Fibroblast of mammary gland (primary cell): ENCODE results near the gene TPM2.

Source experiments
- DNase-seq: peaks from one replicate; pipeline ENCODE4 v3.0.0-alpha.2; 2010; ENCODE audit warnings: low read depth
- H3K4me3 ChIP-seq: 2 replicates; pipeline ENCODE4 v1.5.1; 2011; ENCODE audit warnings: low read depth, mild to moderate bottlenecking, low read length, moderate library complexity; ENCODE audit not compliant: control insufficient read depth
- TF ChIP-seq, protein P1 (sequence below): conservative IDR thresholded peaks from 2 replicates; pipeline ENCODE4 v1.5.1; 2011; ENCODE audit warnings: low read depth, low read length, inconsistent platforms; ENCODE audit not compliant: control insufficient read depth, insufficient read depth

TPM2 gene

DNA sequence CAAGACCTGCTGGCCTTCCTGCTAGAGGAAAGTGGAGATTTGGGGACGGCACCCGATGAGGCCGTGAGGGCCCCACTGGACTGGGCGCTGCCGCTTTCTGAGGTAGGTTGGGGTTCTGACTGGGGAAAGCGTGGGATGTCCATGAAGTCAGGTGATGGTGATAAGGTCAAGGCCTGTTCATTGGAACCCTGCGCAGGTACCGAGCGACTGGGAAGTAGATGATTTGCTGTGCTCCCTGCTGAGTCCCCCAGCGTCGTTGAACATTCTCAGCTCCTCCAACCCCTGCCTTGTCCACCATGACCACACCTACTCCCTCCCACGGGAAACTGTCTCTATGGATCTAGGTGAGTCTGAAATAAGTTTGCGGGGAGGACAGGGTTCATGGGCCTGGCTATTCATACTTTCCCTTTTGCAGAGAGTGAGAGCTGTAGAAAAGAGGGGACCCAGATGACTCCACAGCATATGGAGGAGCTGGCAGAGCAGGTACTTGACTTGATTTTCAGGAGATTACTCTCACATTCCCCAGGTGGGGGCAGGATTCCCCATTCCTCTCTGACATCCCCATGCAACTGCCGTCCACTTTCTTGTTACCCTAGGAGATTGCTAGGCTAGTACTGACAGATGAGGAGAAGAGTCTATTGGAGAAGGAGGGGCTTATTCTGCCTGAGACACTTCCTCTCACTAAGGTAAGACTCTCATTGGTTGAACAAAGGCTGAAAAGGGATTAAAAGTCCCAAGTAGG lies 43.2 kb upstream of the TPM2 start:
- TF ChIP-seq, protein P1, sequence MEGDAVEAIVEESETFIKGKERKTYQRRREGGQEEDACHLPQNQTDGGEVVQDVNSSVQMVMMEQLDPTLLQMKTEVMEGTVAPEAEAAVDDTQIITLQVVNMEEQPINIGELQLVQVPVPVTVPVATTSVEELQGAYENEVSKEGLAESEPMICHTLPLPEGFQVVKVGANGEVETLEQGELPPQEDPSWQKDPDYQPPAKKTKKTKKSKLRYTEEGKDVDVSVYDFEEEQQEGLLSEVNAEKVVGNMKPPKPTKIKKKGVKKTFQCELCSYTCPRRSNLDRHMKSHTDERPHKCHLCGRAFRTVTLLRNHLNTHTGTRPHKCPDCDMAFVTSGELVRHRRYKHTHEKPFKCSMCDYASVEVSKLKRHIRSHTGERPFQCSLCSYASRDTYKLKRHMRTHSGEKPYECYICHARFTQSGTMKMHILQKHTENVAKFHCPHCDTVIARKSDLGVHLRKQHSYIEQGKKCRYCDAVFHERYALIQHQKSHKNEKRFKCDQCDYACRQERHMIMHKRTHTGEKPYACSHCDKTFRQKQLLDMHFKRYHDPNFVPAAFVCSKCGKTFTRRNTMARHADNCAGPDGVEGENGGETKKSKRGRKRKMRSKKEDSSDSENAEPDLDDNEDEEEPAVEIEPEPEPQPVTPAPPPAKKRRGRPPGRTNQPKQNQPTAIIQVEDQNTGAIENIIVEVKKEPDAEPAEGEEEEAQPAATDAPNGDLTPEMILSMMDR, result no peak
- peak; percentile 60 for DNase-seq

DNA sequence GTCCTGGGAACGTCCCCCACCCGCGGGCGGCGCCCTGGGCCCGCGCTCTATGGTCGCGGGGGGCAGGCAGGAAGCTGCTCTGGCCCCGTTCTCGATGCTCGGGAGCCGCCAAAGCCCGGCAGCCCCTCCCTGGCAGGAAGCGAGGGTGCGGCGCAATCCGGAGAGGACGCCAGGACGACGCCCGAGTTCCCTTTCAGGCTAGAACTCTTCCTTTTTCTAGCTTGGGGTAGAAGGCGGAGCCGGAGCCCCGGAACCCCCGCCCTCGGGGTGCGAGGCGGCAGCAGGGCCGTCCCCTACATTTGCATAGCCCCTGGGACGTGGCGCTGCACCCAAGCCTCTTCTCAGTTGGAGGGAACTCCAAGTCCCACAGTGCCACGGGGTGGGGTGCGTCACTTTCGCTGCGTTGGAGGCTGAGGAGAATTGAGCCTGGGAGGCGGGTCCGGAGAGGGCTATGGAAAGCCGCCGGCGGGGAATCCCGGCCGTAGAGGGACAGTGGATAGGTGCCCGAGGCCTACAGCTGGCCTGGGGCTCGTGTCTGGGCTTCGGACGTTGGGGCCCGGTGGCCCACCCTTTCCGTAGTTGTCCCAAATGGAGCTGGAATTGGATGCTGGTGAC lies 42.6 kb upstream of the TPM2 start, which contains the start of the genes CREB3 and TLN1:
TSS of gene CREB3 (plus strand) at position 482 of the 615 bp plus-strand sequence. CDS start at position 589, 107 bp downstream.
TSS of gene TLN1 (minus strand) at position 11 of the 615 bp plus-strand sequence. CDS start 6,501 bp downstream, outside the sequence.
- peak within 1 kb of the TSS; percentile 98 for H3K4me3 ChIP-seq
- TF ChIP-seq, protein P1, result no peak
- DNase-seq, result peak; percentile 99

More for the DNA sequence above, 43.2 kb upstream of the TPM2 start:
- peak overlapping the region; percentile 98 for H3K4me3 ChIP-seq

DNA sequence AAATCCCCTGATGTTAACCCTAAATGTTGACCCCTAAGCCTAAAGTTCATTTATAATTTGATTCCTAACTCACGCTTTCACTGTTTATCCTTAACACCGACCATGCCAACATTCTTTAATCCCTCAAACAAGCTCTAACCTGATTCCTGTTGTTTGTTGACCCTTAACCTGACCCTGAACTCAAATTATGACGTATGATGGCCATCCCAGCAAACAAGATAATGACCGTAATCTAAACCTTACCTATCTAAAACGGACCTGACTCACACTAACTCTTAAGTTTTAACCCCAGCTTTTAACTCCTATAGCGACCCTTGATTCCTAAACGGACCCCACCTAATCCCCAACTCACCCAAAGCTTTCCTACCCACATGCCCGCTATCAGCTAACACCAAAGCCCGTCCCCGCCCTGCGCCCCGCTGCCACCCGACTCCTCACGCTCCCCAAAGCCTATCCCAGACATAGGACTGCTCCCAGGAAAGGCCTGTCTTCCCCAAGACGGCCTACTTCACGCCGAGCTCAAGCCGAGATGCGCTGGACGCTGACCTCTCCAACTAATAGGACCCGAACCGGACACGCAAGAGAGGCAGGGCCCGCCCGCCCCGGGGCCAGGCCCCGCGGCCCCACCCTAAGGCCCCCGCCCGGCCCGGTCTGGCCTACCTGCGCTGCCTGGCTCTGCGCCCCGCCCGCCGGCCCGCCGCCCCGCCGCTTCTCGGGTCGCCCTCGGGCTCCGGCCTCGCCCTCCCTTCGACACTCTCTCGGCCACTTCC lies 41.9 kb upstream of the TPM2 start:
- TF ChIP-seq, protein P1, result no peak
- DNase-seq, result no peak
- peak overlapping the region; percentile 98 for H3K4me3 ChIP-seq

DNA sequence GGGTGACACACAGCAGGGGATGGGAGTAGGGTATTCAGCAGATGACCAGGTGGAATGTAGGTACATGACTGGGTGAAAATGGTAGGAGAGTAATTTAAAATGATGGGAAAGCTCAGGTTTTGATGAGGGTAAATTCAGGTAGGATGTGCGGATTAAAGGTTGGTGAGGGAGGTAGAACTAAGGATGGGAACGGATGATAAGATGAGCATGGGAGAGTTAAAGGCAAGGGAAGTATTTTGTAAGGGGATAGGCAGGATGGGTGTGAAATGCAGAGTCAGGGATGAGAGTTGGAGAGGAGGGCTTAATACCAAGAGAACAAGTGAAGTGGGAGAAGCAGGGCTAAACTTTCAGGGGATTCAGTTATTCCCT lies 40.7 kb upstream of the TPM2 start:
- peak overlapping the region; percentile 98 for H3K4me3 ChIP-seq
- TF ChIP-seq, protein P1, result no peak
- DNase-seq, result no peak

DNA sequence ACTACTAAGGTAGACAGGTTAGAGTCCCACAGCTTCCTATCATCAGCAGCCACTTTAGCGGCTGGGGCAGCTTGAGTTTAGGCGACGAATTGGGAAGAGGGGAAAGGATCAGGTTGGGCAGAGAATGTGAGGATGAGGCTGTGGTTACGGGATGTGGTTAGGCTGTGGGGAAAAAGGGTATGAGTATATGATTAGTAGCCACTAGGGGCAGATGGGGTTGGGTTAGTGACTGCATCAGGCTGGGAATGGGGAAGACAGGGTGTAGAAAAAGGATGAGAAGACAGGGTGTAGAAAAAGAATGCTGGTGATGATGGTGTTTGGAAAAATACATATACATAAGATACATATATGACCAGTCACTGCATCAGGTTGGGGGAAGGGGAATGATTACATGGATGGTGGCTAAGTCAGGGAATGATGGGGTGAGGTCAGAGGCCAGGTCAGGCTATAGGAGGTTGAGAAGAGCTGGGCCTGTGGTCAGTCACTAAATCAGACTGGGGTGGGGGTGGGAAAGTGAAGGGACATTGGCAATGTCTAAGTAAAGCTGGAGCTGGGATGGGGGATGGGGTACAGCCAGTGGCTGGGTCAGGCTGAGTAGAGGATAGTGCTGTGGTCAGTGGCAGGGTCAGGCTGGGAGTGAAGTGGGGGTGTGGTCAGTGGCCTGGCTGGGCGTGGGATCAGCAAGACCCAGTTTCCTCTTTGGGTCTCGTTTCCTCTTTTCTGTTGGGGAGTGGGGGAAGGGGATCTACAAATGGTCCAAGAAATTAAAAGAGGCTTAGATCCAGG lies 40.2 kb upstream of the TPM2 start:
- H3K4me3 ChIP-seq, result peak overlapping the region; percentile 98
- peak; percentile 92 for DNase-seq
- TF ChIP-seq, protein P1, result peak; percentile 75

DNA sequence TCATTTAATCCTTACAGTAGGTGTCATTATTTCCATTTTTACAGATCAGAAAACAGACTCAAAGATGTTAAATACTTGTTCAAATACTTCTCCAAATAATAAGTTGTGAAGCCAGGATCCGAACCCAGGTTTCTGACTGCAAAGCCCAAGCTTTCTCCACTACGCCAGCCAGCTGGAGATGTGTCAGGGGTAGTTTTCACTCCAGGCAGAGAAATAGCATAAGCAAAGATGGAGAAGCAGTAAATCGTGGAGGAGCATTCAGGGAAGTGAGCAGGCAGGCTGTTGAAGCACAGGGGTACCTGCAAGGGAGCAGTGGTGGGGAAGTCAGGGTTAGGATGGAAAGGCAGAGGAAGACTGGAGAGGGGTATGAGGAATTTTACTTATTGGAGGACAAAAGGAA lies 39.4 kb upstream of the TPM2 start:
- TF ChIP-seq, protein P1, result no peak

More for the DNA sequence above, 39.4 kb upstream of the TPM2 start:
- no peak for DNase-seq
- peak overlapping the region; percentile 98 for H3K4me3 ChIP-seq
